ENCODE results near the gene SUV39H2.
"Not testable (repeated sequence)": the region's sequence is repeated elsewhere in the genome, so short reads cannot be mapped to it uniquely, and the experiment has no call there.

Gene SUV39H2

GRCh38 chr10:14878266-14879123, at the start of gene SUV39H2:
Gene SUV39H2 (plus strand): TSS chr10:14878866. CDS start chr10:14878889, 23 bp downstream.
- DNase-seq (ENCODE audit: low read depth in 2 of 2), result peak; percentile 90 to 92

- DNase-seq (ENCODE audit: low read depth in 2 of 2), result no peak
Measured at GRCh38 chr10:14833106-14833505, 45.6 kb upstream of the SUV39H2 start.

GRCh38 chr10:14836208-14836607, 42.5 kb upstream of the SUV39H2 start:
- no peak for DNase-seq (ENCODE audit: low read depth in 2 of 2)

- DNase-seq (ENCODE audit: low read depth in 2 of 2), result no peak
Measured at GRCh38 chr10:14837003-14837756, 41.5 kb upstream of the SUV39H2 start.

- peak; percentile 99 for DNase-seq (ENCODE audit: low read depth in 2 of 2)
Measured at GRCh38 chr10:14837757-14838581, 40.7 kb upstream of the SUV39H2 start, which contains the start of the genes CDNF, HSPA14 and MSANTD7. Gene CDNF (minus strand): TSS chr10:14838037. CDS start chr10:14837946, 91 bp downstream. Gene HSPA14 (plus strand): TSS chr10:14838306. CDS start chr10:14838403, 97 bp downstream. Gene MSANTD7 (plus strand): TSS chr10:14838306. CDS start chr10:14842285, 3,979 bp downstream.

- DNase-seq (ENCODE audit: low read depth in 2 of 2), result peak; percentile 7 to 9
Measured at GRCh38 chr10:14838582-14839304, 39.9 kb upstream of the SUV39H2 start.

- no peak for DNase-seq (ENCODE audit: low read depth in 2 of 2)
Measured at GRCh38 chr10:14839305-14839695, 39.4 kb upstream of the SUV39H2 start.

GRCh38 chr10:14840178-14840577, 38.5 kb upstream of the SUV39H2 start:
- DNase-seq (ENCODE audit: low read depth in 2 of 2), result no peak

- no peak for DNase-seq (ENCODE audit: low read depth in 2 of 2)
Measured at GRCh38 chr10:14843327-14843988, 35.2 kb upstream of the SUV39H2 start.

GRCh38 chr10:14844948-14845347, 33.7 kb upstream of the SUV39H2 start:
- no peak for DNase-seq (ENCODE audit: low read depth in 2 of 2)

GRCh38 chr10:14852236-14852635, 26.4 kb upstream of the SUV39H2 start:
- DNase-seq (ENCODE audit: low read depth in 2 of 2), result no peak

- no peak for DNase-seq (ENCODE audit: low read depth in 2 of 2)
Measured at GRCh38 chr10:14855453-14855852, 23.2 kb upstream of the SUV39H2 start.

- no peak for DNase-seq (ENCODE audit: low read depth in 2 of 2)
Measured at GRCh38 chr10:14858338-14858960, 20.2 kb upstream of the SUV39H2 start.

GRCh38 chr10:14859043-14859442, 19.6 kb upstream of the SUV39H2 start:
- no peak for DNase-seq (ENCODE audit: low read depth in 2 of 2)

GRCh38 chr10:14859775-14860174, 18.9 kb upstream of the SUV39H2 start:
- DNase-seq (ENCODE audit: low read depth in 2 of 2), result no peak

GRCh38 chr10:14860791-14861190, 17.9 kb upstream of the SUV39H2 start:
- DNase-seq (ENCODE audit: low read depth in 2 of 2), result no peak

GRCh38 chr10:14864466-14864865, 14.2 kb upstream of the SUV39H2 start:
- not testable (repeated sequence) for DNase-seq (ENCODE audit: low read depth in 2 of 2)

GRCh38 chr10:14864871-14865270, 13.8 kb upstream of the SUV39H2 start:
- DNase-seq (ENCODE audit: low read depth in 2 of 2), result not testable (repeated sequence)

- no peak for DNase-seq (ENCODE audit: low read depth in 2 of 2)
Measured at GRCh38 chr10:14873090-14873760, 5.4 kb upstream of the SUV39H2 start.
